ENCODE results near the gene TMEM51. TPM values are rescaled to one million over a fixed set of nuclear protein-coding genes. Genes with fewer than 3 reads are reported as not detected.

TMEM51 gene
- total and polyA plus RNA-seq, 9 of the 15 experiments (the other 6 are each of a cell fraction or from before 2014, with no cell fraction given) = 0.06 to 1.4 (median 0.58) TPM

DNA sequence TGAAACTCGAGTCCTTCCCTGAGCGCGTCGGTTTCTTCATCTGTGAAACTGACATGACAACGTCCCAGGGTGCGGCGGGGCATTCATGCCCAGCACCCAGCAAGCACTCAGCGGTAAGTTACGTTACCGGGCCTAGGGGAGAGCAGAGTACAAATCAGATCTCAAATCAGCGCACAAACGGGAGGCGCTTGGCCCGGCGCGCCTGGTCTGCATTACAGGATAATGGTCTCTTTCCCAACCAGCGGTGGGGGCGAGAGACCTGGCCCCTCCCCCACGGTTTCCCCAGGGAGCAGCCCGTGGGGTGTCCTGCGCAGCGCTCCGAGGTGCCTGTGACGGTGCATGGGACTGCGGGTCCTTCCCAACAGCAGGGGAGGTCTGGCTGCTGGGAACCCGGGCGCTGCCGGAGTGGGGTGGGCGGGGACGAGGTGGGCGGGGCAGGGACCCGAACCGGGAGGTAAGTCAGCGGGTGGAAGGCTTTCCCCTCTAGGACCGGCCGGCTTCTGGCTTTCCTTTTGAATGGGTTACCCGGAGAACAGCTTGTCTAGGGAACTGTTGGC, 1.0 kb downstream of the TMEM51 start:
- ATAC-seq (no peak; the same call in 2 of the 3 replicates), DNase-seq (ENCODE audit: extremely low read depth in 1 of 4, low spot score in 3 of 4) (peak in 2 of 4 experiments; percentile 54 to 63), FAIRE-seq (no peak)
- no peaks in the 10 kb centered on the region for H3K36me3 ChIP-seq (ENCODE audit: control insufficient read depth, insufficient read depth, low read length)
- ChIA-PET POLR2A (interaction anchor here (0.5 kb wide), 1 partner anchor 373 kb away, joined by 3 read pairs; no protein-coding TSS in a partner anchor), CTCF (ENCODE audit: low intra/inter-chr PET ratio) (no interaction called here)
- H3K27ac ChIP-seq (ENCODE audit: extremely low read depth, low read depth, low read length) = no peak overlapping the region
- H3K79me2 ChIP-seq (ENCODE audit: control insufficient read depth, insufficient read depth, low read length) = no peaks in the 10 kb centered on the region
- H3K4me3 ChIP-seq = no peak overlapping the region
- peaks cover 26 to 91% of the 10 kb centered on the region in 2 experiments for H3K27me3 ChIP-seq (ENCODE audit: control insufficient read depth in 2 of 2, insufficient read depth in 2 of 2, low read length in 2 of 2)
- in situ Hi-C loops (cut with MboI) = loop anchor here (5.0 kb wide), 2 partner anchors 103 to 278 kb away; no protein-coding TSS in a partner anchor
- BruUV-seq (replicated peaks) = no TSS peak
- peaks cover 6 to 26% of the 10 kb centered on the region in 2 experiments for H3K4me1 ChIP-seq (replicated peaks in 1 of 2; ENCODE audit: control insufficient read depth in 2 of 2, insufficient read depth in 2 of 2, low read length in 2 of 2)
- H3K9me3 ChIP-seq (replicated peaks; ENCODE audit: control insufficient read depth, insufficient read depth, low read depth, low read length) = no peaks in the 10 kb centered on the region
- H3K9ac ChIP-seq (ENCODE audit: insufficient read depth in 1 of 2, low read depth in 2 of 2, low read length in 2 of 2) = peak overlapping the region in 1 of 2 experiments; percentile 42; a peak in 1 of 4 replicates
- 10% methylated on average over 36 of the region's 37 CpGs for WGBS (ENCODE audit: insufficient coverage, low coverage, missing lambda C conversion rate)
- peak overlapping the region; percentile 51; the same call in 1 of the 2 replicates for H3K4me2 ChIP-seq (ENCODE audit: insufficient read depth, low read length)
- no peaks in the 10 kb centered on the region for H3K9me1 ChIP-seq (ENCODE audit: control insufficient read depth, insufficient read depth, low read length)
- H4K20me1 ChIP-seq (replicated peaks; ENCODE audit: control insufficient read depth, insufficient read depth, low read length) = 0 out of 2 replicates have a peak, but pooled peaks cover 7% of the 10 kb centered on the region
- intact Hi-C loops (cut with micrococcal nuclease) = loop anchor here (10.0 kb wide), 1 partner anchor 280 kb away; the partner anchor contains the start of gene CTRC
- H2AFZ ChIP-seq (ENCODE audit: low read depth, low read length) = no peak overlapping the region
- TF ChIP-seq, protein P1, sequence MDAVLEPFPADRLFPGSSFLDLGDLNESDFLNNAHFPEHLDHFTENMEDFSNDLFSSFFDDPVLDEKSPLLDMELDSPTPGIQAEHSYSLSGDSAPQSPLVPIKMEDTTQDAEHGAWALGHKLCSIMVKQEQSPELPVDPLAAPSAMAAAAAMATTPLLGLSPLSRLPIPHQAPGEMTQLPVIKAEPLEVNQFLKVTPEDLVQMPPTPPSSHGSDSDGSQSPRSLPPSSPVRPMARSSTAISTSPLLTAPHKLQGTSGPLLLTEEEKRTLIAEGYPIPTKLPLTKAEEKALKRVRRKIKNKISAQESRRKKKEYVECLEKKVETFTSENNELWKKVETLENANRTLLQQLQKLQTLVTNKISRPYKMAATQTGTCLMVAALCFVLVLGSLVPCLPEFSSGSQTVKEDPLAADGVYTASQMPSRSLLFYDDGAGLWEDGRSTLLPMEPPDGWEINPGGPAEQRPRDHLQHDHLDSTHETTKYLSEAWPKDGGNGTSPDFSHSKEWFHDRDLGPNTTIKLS (IDR thresholded peaks at IDR 0.05; ENCODE audit: borderline replicate concordance, low read depth) = no peak
- 0 out of 4 replicates have a peak, but pooled peaks of 1 of the 2 experiments have one; percentile 44 for TF ChIP-seq KDM4B (IDR thresholded peaks at IDR 0.05; ENCODE audit: borderline replicate concordance in 2 of 2, low read depth in 1 of 2)
- TF ChIP-seq, protein P2, sequence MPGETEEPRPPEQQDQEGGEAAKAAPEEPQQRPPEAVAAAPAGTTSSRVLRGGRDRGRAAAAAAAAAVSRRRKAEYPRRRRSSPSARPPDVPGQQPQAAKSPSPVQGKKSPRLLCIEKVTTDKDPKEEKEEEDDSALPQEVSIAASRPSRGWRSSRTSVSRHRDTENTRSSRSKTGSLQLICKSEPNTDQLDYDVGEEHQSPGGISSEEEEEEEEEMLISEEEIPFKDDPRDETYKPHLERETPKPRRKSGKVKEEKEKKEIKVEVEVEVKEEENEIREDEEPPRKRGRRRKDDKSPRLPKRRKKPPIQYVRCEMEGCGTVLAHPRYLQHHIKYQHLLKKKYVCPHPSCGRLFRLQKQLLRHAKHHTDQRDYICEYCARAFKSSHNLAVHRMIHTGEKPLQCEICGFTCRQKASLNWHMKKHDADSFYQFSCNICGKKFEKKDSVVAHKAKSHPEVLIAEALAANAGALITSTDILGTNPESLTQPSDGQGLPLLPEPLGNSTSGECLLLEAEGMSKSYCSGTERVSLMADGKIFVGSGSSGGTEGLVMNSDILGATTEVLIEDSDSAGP (CRISPR knock-in tag; IDR thresholded peaks at IDR 0.05) = no peak
- TF ChIP-seq, protein P3, sequence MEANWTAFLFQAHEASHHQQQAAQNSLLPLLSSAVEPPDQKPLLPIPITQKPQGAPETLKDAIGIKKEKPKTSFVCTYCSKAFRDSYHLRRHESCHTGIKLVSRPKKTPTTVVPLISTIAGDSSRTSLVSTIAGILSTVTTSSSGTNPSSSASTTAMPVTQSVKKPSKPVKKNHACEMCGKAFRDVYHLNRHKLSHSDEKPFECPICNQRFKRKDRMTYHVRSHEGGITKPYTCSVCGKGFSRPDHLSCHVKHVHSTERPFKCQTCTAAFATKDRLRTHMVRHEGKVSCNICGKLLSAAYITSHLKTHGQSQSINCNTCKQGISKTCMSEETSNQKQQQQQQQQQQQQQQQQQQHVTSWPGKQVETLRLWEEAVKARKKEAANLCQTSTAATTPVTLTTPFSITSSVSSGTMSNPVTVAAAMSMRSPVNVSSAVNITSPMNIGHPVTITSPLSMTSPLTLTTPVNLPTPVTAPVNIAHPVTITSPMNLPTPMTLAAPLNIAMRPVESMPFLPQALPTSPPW (CRISPR knock-in tag; IDR thresholded peaks at IDR 0.05) = 0 out of 2 replicates have a peak, but pooled peaks have one; percentile 6
- TF ChIP-seq, protein P4, sequence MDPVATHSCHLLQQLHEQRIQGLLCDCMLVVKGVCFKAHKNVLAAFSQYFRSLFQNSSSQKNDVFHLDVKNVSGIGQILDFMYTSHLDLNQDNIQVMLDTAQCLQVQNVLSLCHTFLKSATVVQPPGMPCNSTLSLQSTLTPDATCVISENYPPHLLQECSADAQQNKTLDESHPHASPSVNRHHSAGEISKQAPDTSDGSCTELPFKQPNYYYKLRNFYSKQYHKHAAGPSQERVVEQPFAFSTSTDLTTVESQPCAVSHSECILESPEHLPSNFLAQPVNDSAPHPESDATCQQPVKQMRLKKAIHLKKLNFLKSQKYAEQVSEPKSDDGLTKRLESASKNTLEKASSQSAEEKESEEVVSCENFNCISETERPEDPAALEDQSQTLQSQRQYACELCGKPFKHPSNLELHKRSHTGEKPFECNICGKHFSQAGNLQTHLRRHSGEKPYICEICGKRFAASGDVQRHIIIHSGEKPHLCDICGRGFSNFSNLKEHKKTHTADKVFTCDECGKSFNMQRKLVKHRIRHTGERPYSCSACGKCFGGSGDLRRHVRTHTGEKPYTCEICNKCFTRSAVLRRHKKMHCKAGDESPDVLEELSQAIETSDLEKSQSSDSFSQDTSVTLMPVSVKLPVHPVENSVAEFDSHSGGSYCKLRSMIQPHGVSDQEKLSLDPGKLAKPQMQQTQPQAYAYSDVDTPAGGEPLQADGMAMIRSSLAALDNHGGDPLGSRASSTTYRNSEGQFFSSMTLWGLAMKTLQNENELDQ (CRISPR knock-in tag; IDR thresholded peaks at IDR 0.05; ENCODE audit: borderline replicate concordance) = no peak
- TF ChIP-seq TCF7L2 (IDR thresholded peaks at IDR 0.05; ENCODE audit: low read depth, low read length) = no peak
- TF ChIP-seq U2AF1 (optimal IDR thresholded peaks at IDR 0.05; ENCODE audit: low read depth, low read length) = no peak
- TF ChIP-seq ZNF24 (IDR thresholded peaks at IDR 0.05) = no peak
